ENCODE data around the gene C6orf89. TPM values are rescaled to one million over a fixed set of nuclear protein-coding genes. Genes with fewer than 3 reads are reported as not detected.

Gene C6orf89
- total RNA-seq, 2 donors from 2014 or later = 13.9 to 16.8 TPM

- H3K27me3 Mint-ChIP-seq (ENCODE audit: insufficient read depth) = peaks cover 91% of the 10 kb centered on the region
Observed at GRCh38 chr6:36839749-36840431, 45.9 kb upstream of the C6orf89 start.

GRCh38 chr6:36840432-36841403 lies 45.0 kb upstream of the C6orf89 start:
- no peak for TF ChIP-seq CTCF (conservative IDR thresholded peaks at IDR 0.05)
- DNase-seq = peak; percentile 76
- 15 to 16% methylated on average over 22 to 44 of the region's 44 CpGs for WGBS, 2 experiments (ENCODE audit: insufficient coverage in 1 of 2, insufficient read length in 1 of 2)
- H3K4me1 ChIP-seq (ENCODE audit: control insufficient read depth, insufficient read depth, low read length) = peaks cover 3% of the 10 kb centered on the region
- Mint-ChIP-seq H3K27me3 (ENCODE audit: insufficient read depth) (peaks cover 91% of the 10 kb centered on the region), H3K27ac (no peak overlapping the region), H3K4me1 (peaks cover 10% of the 10 kb centered on the region), H3K9me3 (no peaks in the 10 kb centered on the region), H3K36me3 (ENCODE audit: low read depth) (no peaks in the 10 kb centered on the region), H3K4me3 (peak overlapping the region; percentile 60)
- peaks cover 71% of the 10 kb centered on the region for H3K27me3 ChIP-seq (ENCODE audit: control insufficient read depth, insufficient read depth, low read length, poor library complexity, severe bottlenecking)
- peak overlapping the region; percentile 72 for H3K4me3 ChIP-seq (ENCODE audit: low read length)
- H3K9me3 ChIP-seq (ENCODE audit: control insufficient read depth, low read length) = no peaks in the 10 kb centered on the region
- H3K9ac ChIP-seq (ENCODE audit: extremely low read depth, low read length, poor library complexity, severe bottlenecking) = no peak overlapping the region
- H3K27ac ChIP-seq (ENCODE audit: low read depth, low read length) = no peak overlapping the region
- H3K36me3 ChIP-seq (ENCODE audit: control insufficient read depth, insufficient read depth, low read length) = no peaks in the 10 kb centered on the region

More at GRCh38 chr6:36839749-36840431, 45.9 kb upstream of the C6orf89 start:
- TF ChIP-seq CTCF (conservative IDR thresholded peaks at IDR 0.05) = peak; percentile 57
- Histone ChIP-seq H3K27me3 (ENCODE audit: control insufficient read depth, insufficient read depth, low read length, poor library complexity, severe bottlenecking) (peaks cover 80% of the 10 kb centered on the region), H3K36me3 (ENCODE audit: control insufficient read depth, insufficient read depth, low read length) (no peaks in the 10 kb centered on the region), H3K4me3 (ENCODE audit: low read length) (peak overlapping the region; percentile 74), H3K27ac (ENCODE audit: low read depth, low read length) (no peak overlapping the region), H3K4me1 (ENCODE audit: control insufficient read depth, insufficient read depth, low read length) (peaks cover 3% of the 10 kb centered on the region), H3K9ac (ENCODE audit: extremely low read depth, low read length, poor library complexity, severe bottlenecking) (no peak overlapping the region), H3K9me3 (ENCODE audit: control insufficient read depth, low read length) (no peaks in the 10 kb centered on the region)
- peak; percentile 79 for DNase-seq
- H3K36me3 Mint-ChIP-seq (ENCODE audit: low read depth) = no peaks in the 10 kb centered on the region
- H3K4me1 Mint-ChIP-seq = peaks cover 13% of the 10 kb centered on the region
- H3K27ac Mint-ChIP-seq = no peak overlapping the region
- no peaks in the 10 kb centered on the region for H3K9me3 Mint-ChIP-seq
- peak overlapping the region; percentile 60 for H3K4me3 Mint-ChIP-seq
- WGBS, 2 experiments (ENCODE audit: insufficient coverage in 1 of 2, insufficient read length in 1 of 2) = 1% methylated on average over 50 of the region's 70 CpGs; no CpG with 5 or more reads in 1 of the 2 experiments

- Histone ChIP-seq H3K27me3 (ENCODE audit: control insufficient read depth, insufficient read depth, low read length, poor library complexity, severe bottlenecking) (peaks cover 61% of the 10 kb centered on the region), H3K9ac (ENCODE audit: extremely low read depth, low read length, poor library complexity, severe bottlenecking) (no peak overlapping the region), H3K27ac (ENCODE audit: low read depth, low read length) (no peak overlapping the region), H3K4me3 (ENCODE audit: low read length) (no peak overlapping the region), H3K9me3 (ENCODE audit: control insufficient read depth, low read length) (no peaks in the 10 kb centered on the region), H3K4me1 (ENCODE audit: control insufficient read depth, insufficient read depth, low read length) (peaks cover 3% of the 10 kb centered on the region), H3K36me3 (ENCODE audit: control insufficient read depth, insufficient read depth, low read length) (no peaks in the 10 kb centered on the region)
- Mint-ChIP-seq H3K4me1 (peaks cover 10% of the 10 kb centered on the region), H3K27me3 (ENCODE audit: insufficient read depth) (peaks cover 85% of the 10 kb centered on the region), H3K27ac (no peak overlapping the region), H3K36me3 (ENCODE audit: low read depth) (no peaks in the 10 kb centered on the region), H3K4me3 (no peak overlapping the region), H3K9me3 (no peaks in the 10 kb centered on the region)
- DNase-seq = no peak
- TF ChIP-seq CTCF (conservative IDR thresholded peaks at IDR 0.05) = no peak
- WGBS, 2 experiments (ENCODE audit: insufficient coverage in 1 of 2, insufficient read length in 1 of 2) = 93% methylated on average over 2 of the region's 2 CpGs; no CpG with 5 or more reads in 1 of the 2 experiments
Observed at GRCh38 chr6:36841756-36842155, 44.0 kb upstream of the C6orf89 start.

All from endodermal cell (in vitro differentiated cells).